ENCODE data around the gene PRSS56. TPM values are rescaled to one million over a fixed set of nuclear protein-coding genes. Genes with fewer than 3 reads are reported as not detected.

The PRSS56 gene
- total RNA-seq, 4 donors from 2014 or later, result not detected

DNA sequence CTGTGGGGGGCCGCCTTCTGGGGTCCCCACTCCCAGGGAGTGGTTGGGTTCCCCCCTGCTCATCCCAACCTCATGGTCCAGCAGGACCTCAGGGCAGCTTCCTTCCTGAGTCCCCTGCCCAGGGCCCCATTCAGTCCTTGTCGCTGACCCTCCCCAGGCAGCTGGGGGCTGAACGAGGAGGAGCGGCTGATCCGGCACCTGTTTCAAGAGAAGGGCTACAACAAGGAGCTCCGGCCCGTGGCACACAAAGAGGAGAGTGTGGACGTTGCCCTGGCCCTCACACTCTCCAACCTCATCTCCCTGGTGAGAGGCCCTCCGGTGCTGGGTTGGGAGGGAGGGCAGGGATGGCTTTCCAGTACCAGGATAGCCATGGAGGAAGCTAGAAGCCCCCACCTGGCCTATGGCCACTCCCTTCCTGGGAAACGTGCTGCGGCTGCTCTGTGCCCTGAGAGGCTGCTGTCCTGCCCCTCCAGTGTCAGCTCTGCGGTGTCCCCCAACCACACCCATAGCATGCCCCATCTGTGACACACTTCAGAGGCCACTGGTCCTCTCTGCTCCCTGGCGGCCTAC lies 6.3 kb downstream of the PRSS56 start:
- Histone ChIP-seq H3K27ac (no peak overlapping the region), H3K9me3 (no peaks in the 10 kb centered on the region), H3K4me1 (peaks cover 0 to 40% (median 10%) of the 10 kb centered on the region in 4 donors), H3K4me3 (no peak overlapping the region), H3K36me3 (no peaks in the 10 kb centered on the region), H3K27me3 (peaks cover 0 to 74% of the 10 kb centered on the region in 2 donors)
- TF ChIP-seq, protein P1, sequence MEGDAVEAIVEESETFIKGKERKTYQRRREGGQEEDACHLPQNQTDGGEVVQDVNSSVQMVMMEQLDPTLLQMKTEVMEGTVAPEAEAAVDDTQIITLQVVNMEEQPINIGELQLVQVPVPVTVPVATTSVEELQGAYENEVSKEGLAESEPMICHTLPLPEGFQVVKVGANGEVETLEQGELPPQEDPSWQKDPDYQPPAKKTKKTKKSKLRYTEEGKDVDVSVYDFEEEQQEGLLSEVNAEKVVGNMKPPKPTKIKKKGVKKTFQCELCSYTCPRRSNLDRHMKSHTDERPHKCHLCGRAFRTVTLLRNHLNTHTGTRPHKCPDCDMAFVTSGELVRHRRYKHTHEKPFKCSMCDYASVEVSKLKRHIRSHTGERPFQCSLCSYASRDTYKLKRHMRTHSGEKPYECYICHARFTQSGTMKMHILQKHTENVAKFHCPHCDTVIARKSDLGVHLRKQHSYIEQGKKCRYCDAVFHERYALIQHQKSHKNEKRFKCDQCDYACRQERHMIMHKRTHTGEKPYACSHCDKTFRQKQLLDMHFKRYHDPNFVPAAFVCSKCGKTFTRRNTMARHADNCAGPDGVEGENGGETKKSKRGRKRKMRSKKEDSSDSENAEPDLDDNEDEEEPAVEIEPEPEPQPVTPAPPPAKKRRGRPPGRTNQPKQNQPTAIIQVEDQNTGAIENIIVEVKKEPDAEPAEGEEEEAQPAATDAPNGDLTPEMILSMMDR (IDR thresholded peaks at IDR 0.05), result no peak
- TF ChIP-seq POLR2A (IDR thresholded peaks at IDR 0.05) (no peak), EP300 (IDR thresholded peaks at IDR 0.05) (no peak)
- 51 to 69% methylated on average over 13 of the region's 13 CpGs for WGBS, 2 donors
- DNase-seq (ENCODE audit: low spot score in 2 of 2), result no peak

- no peak for TF ChIP-seq POLR2A (IDR thresholded peaks at IDR 0.05)
- no peaks in the 10 kb centered on the region for H3K36me3 ChIP-seq
Observed at GRCh38 chr2:232527905-232528470, 7.8 kb downstream of the PRSS56 start.

DNA sequence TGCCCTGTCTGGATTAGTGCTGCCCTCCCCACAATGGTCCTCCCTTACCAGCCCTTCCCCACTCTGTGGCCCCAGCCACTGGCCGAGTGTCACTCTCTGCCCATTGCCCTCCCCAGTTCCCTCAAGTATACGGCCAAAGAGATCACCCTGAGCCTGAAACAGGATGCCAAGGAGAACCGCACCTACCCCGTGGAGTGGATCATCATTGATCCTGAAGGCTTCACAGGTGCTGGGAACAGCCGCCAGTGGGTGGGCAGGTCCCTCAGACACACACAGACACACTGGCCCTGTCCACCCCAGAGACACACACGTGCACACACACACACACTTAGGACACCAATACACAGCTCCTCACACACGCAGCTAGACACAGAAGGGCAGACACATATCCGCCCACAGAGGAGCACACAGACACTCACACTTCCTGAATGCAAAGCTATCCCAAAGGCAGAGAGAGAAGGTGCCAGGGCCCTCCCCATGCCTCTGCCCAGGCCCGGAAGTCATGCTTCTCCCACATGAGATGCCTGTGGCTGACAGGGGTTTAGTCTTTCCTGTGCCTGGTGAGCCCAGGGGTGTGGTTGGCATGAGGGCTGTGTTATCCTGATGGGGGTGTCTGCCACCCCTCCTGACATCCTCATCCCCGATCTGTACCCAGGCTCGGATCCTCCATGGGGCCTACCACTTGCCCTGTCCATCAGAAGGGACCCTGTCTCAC lies 8.7 kb downstream of the PRSS56 start:
- Histone ChIP-seq H3K36me3 (no peaks in the 10 kb centered on the region), H3K9me3 (no peaks in the 10 kb centered on the region), H3K4me1 (peaks cover 0 to 15% (median 2%) of the 10 kb centered on the region in 4 donors), H3K4me3 (no peak overlapping the region), H3K27ac (no peak overlapping the region), H3K27me3 (peaks cover 0 to 56% of the 10 kb centered on the region in 2 donors)
- TF ChIP-seq POLR2A (IDR thresholded peaks at IDR 0.05) (no peak), EP300 (IDR thresholded peaks at IDR 0.05) (no peak)
- TF ChIP-seq, protein P1 (IDR thresholded peaks at IDR 0.05), result no peak
- DNase-seq (ENCODE audit: low spot score in 2 of 2), result no peak
- WGBS, 2 donors, result 68 to 75% methylated on average over 10 of the region's 11 CpGs

More at GRCh38 chr2:232527905-232528470, 7.8 kb downstream of the PRSS56 start:
- DNase-seq (ENCODE audit: low spot score in 2 of 2), result no peak
- Histone ChIP-seq H3K27me3 (peaks cover 0 to 59% of the 10 kb centered on the region in 2 donors), H3K4me3 (no peak overlapping the region), H3K4me1 (peaks cover 0 to 25% (median 4%) of the 10 kb centered on the region in 4 donors), H3K9me3 (no peaks in the 10 kb centered on the region), H3K27ac (no peak overlapping the region)
- 66 to 76% methylated on average over 6 of the region's 6 CpGs for WGBS, 2 donors

DNA sequence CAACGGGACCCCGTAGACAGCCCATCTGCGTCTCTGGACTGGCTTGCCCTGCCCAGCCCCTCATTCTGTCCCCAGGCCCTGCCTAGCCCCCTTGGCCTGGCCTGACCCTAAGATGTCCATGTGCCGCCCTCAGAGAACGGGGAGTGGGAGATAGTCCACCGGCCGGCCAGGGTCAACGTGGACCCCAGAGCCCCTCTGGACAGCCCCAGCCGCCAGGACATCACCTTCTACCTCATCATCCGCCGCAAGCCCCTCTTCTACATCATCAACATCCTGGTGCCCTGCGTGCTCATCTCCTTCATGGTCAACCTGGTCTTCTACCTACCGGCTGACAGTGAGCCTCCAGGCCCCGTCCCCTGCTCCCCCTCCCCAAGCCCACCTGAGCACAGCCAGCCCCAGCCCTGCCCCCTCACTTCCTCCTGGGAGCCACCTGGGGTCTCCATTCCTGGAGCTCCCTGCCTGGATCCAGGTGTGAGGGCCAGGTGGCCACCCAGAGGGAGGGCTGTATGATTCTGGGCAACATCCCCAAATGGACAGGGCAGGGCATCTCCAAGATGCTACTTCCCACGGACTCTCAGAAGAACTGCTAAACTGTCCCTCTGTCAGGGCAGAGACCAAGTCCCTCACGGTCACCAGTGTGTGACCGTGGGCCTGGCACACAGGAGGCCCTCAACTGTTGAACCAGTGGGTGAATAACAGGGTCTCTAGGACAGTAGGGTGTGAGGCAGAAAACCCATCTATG lies 9.8 kb downstream of the PRSS56 start:
- Histone ChIP-seq H3K4me3 (no peak overlapping the region), H3K36me3 (no peaks in the 10 kb centered on the region), H3K4me1 (peaks cover 0 to 8% (median 0%) of the 10 kb centered on the region in 4 donors), H3K27ac (no peak overlapping the region), H3K9me3 (no peaks in the 10 kb centered on the region), H3K27me3 (peaks cover 0 to 54% of the 10 kb centered on the region in 2 donors)
- DNase-seq (ENCODE audit: low spot score in 2 of 2), result no peak
- WGBS, 2 donors, result 83 to 87% methylated on average over 17 of the region's 17 CpGs
- no peak for TF ChIP-seq POLR2A (IDR thresholded peaks at IDR 0.05)
- TF ChIP-seq, protein P1 (IDR thresholded peaks at IDR 0.05), result no peak
- TF ChIP-seq EP300 (IDR thresholded peaks at IDR 0.05), result no peak

- Histone ChIP-seq H3K4me3 (no peak overlapping the region), H3K9me3 (peaks cover 0 to under 1% (median 0%) of the 10 kb centered on the region in 4 donors), H3K4me1 (peaks cover 0 to 1% (median 0%) of the 10 kb centered on the region in 4 donors), H3K27ac (no peak overlapping the region), H3K27me3 (peaks cover 0 to 54% of the 10 kb centered on the region in 2 donors), H3K36me3 (no peaks in the 10 kb centered on the region)
- no peak for DNase-seq (ENCODE audit: low spot score in 2 of 2)
- TF ChIP-seq EP300 (IDR thresholded peaks at IDR 0.05) (no peak), POLR2A (IDR thresholded peaks at IDR 0.05) (no peak)
- TF ChIP-seq, protein P1 (IDR thresholded peaks at IDR 0.05), result no peak
- WGBS, 2 donors, result 70 to 72% methylated on average over 9 of the region's 9 CpGs
Observed at GRCh38 chr2:232530626-232531260, 10.6 kb downstream of the PRSS56 start.
